IgD-negative memory B cell (primary cell): Measurements from ENCODE around the gene RAB33A. TPM values are rescaled to one million over a fixed set of nuclear protein-coding genes. Genes with fewer than 3 reads are reported as not detected.

Source experiments
- polyA plus RNA-seq: library from polyadenylated mRNA; unstranded; fragments of 300-500 nt; fragmentation: Illumina TruSeq; gene quantifications from one replicate; pipeline ENCODE4 v1.2.3, GENCODE V29; 2021

Gene RAB33A
- polyA plus RNA-seq, 1 donor from 2014 or later = 11.3 TPM

Other genes starting within 250 kb of the RAB33A start
- 3.2 TPM for gene BCORL1, start 189.3 kb upstream of the RAB33A start, polyA plus RNA-seq
- gene ELF4, start 61.5 kb upstream of the RAB33A start, polyA plus RNA-seq = 15.6 TPM
- 26.2 TPM for gene AIFM1, start 6.1 kb upstream of the RAB33A start, polyA plus RNA-seq
- gene ZNF280C, start 96.9 kb downstream of the RAB33A start, polyA plus RNA-seq = 1.9 TPM
- gene SLC25A14, start 168.0 kb downstream of the RAB33A start, polyA plus RNA-seq = 6.7 TPM
- gene GPR119, start 213.7 kb downstream of the RAB33A start, polyA plus RNA-seq = not detected
- gene RBMX2, start 230.0 kb downstream of the RAB33A start, polyA plus RNA-seq = 22.7 TPM